Ovary (tissue), 9 donors: Measurements from ENCODE around the gene GABRG3. TPM values are rescaled to one million over a fixed set of nuclear protein-coding genes. Genes with fewer than 3 reads are reported as not detected.

Experiments used
- DNase-seq, 5 donors: peaks; one replicate each; pipeline ENCODE4 v3.0.0-alpha.2; 2019 to 2020
- H3K27ac ChIP-seq, 2 donors: fragments of 200-600 bp; one replicate each; pipeline versions ENCODE4 v1.5.1 to v1.8.0; 2019 to 2022
- H3K27me3 ChIP-seq: fragments of 200-600 bp; one replicate; pipeline ENCODE4 v1.8.0; 2022
- H3K36me3 ChIP-seq: fragments of 200-600 bp; sonication (generic); one replicate; pipeline ENCODE4 v1.5.1; 2019
- H3K4me1 ChIP-seq: one replicate; pipeline ENCODE4 v1.8.1; 2013; ENCODE audit warnings: mild to moderate bottlenecking, moderate library complexity; ENCODE audit not compliant: insufficient read depth
- H3K4me3 ChIP-seq: fragments of 200-600 bp; sonication (generic); one replicate; pipeline ENCODE4 v1.5.1; 2017
- H3K9me3 ChIP-seq, 2 donors: fragments of 200-600 bp in 1 of 2; sonication (generic) in 1 of 2; one replicate each; pipeline versions ENCODE4 v1.5.1 to v1.8.1; 2013 to 2019; ENCODE audit warnings: mild to moderate bottlenecking in 1 of 2, moderate library complexity in 1 of 2
- CTCF ChIP-seq, 3 donors: fragments of 450-650 bp in 2 of 3; fragments of 200-600 bp in 1 of 3; IDR thresholded peaks; one replicate each; pipeline versions ENCODE4 v1.5.1 to v1.8.0; 2016 to 2022; ENCODE audit warnings: antibody characterized with exemption in 3 of 3, mild to moderate bottlenecking in 1 of 3
- EP300 ChIP-seq: sonication (generic); formaldehyde crosslinking; IDR thresholded peaks from one replicate; pipeline ENCODE4 v1.6.1; 2017; ENCODE audit warnings: antibody characterized with exemption
- POLR2A ChIP-seq: fragments of 450-650 bp; IDR thresholded peaks from one replicate; pipeline ENCODE4 v1.6.1; 2017; ENCODE audit warnings: antibody characterized with exemption, mild to moderate bottlenecking, moderate library complexity
- WGBS, 3 donors: extraction: QIAGEN DNeasy Blood & Tissue Kit in 1 of 3; methylation state at CpG; one replicate each; pipeline versions ENCODE4 v1.1.5 to v1.1.7; 2013 to 2017; 5-methylcytosine and 5-hydroxymethylcytosine counted together
- intact Hi-C, 4 donors: fragments of 100-400 bp; cut with DNase I; formaldehyde crosslinking; loops; one replicate each; pipeline versions ENCODE4 v1.11.0 to v1.15.1; 2022 to 2023
- polyA plus RNA-seq, 2 donors: library from polyadenylated mRNA; stranded (reverse); fragments of 200-250 nt in 1 of 2; fragments of 350-450 nt in 1 of 2; fragmentation: Illumina TruSeq in 1 of 2; extraction: RNeasy Lipid Tissue Mini Kit (QIAGEN cat#74804) in 1 of 2; gene quantifications; one replicate each; pipeline ENCODE4 v1.2.3, GENCODE V29; 2013 to 2014
- total RNA-seq, 7 donors: library from RNA; depleted of rRNA in 2 of 7; stranded (reverse); fragments of >200 nt in 2 of 7; fragmentation: NEBNext Ultra II Directional in 3 of 7; extraction: Animal tissue kit (Norgen Biotek cat#: 25700) in 3 of 7; gene quantifications; one replicate each; pipeline versions ENCODE4 v1.1.0 to v1.2.4, GENCODE V29; 2016 to 2023
- donor health status: DM: no; HTN: no; CAD: no; lungs with moderate emphysema.
- donor health status: DM: no; HTN: no; CAD: no.
- donor health status: Bipolar disorder and iron deficiency.
- donor health status: DM: yes; HTN: yes; CAD: no.
- donor health status: DM: no; HTN: no; CAD: no.
- donor health status: DM: yes; HTN: yes; CAD: no.

GABRG3 gene
- total and polyA plus RNA-seq, 9 donors: 0.01 to 0.18 (median 0.13) TPM; not detected in 6

GRCh38 chr15:27383726-27384125 lies 412.7 kb downstream of the GABRG3 start:
- H3K4me1 ChIP-seq: no peaks in the 10 kb centered on the region
- H3K9me3 ChIP-seq: no peaks in the 10 kb centered on the region
- 23 to 43% (median 26%) methylated on average over 4 of the region's 4 CpGs for WGBS, 3 donors

GRCh38 chr15:27392163-27392562 lies 421.2 kb downstream of the GABRG3 start:
- H3K36me3 ChIP-seq: no peaks in the 10 kb centered on the region
- 69 to 75% (median 70%) methylated on average over 3 of the region's 3 CpGs for WGBS, 3 donors

More at GRCh38 chr15:27383726-27384125, 412.7 kb downstream of the GABRG3 start:
- no peak for TF ChIP-seq CTCF (IDR thresholded peaks at IDR 0.05)
- TF ChIP-seq EP300: no peak
- TF ChIP-seq POLR2A: no peak
- Histone ChIP-seq H3K4me3 (no peak overlapping the region), H3K27ac (no peak overlapping the region), H3K27me3 (no peaks in the 10 kb centered on the region), H3K36me3 (no peaks in the 10 kb centered on the region)
- intact Hi-C loops: no loop called here
- no peak for DNase-seq

GRCh38 chr15:27396521-27396920 lies 425.5 kb downstream of the GABRG3 start:
- H3K36me3 ChIP-seq: no peaks in the 10 kb centered on the region
- DNase-seq: no peak
- WGBS, 3 donors: 55 to 61% (median 60%) methylated on average over 2 of the region's 2 CpGs
- intact Hi-C loops: no loop called here
- no peaks in the 10 kb centered on the region for H3K27me3 ChIP-seq
- H3K4me1 ChIP-seq: no peaks in the 10 kb centered on the region
- no peak overlapping the region for H3K27ac ChIP-seq
- no peak overlapping the region for H3K4me3 ChIP-seq
- TF ChIP-seq EP300 (no peak), POLR2A (no peak), CTCF (IDR thresholded peaks at IDR 0.05) (no peak)
- no peaks in the 10 kb centered on the region for H3K9me3 ChIP-seq

More at GRCh38 chr15:27392163-27392562, 421.2 kb downstream of the GABRG3 start:
- Histone ChIP-seq H3K4me1 (no peaks in the 10 kb centered on the region), H3K4me3 (no peak overlapping the region), H3K27ac (no peak overlapping the region), H3K27me3 (no peaks in the 10 kb centered on the region), H3K9me3 (no peaks in the 10 kb centered on the region)
- TF ChIP-seq CTCF (IDR thresholded peaks at IDR 0.05) (no peak), POLR2A (no peak), EP300 (no peak)
- intact Hi-C loops: no loop called here
- DNase-seq: no peak

- Histone ChIP-seq H3K27ac (no peak overlapping the region), H3K4me3 (no peak overlapping the region), H3K27me3 (no peaks in the 10 kb centered on the region), H3K9me3 (no peaks in the 10 kb centered on the region), H3K36me3 (no peaks in the 10 kb centered on the region), H3K4me1 (no peaks in the 10 kb centered on the region)
- intact Hi-C loops: no loop called here
- WGBS, 3 donors: 82 to 90% (median 85%) methylated on average over 6 of the region's 6 CpGs
- no peak for DNase-seq
- TF ChIP-seq CTCF (IDR thresholded peaks at IDR 0.05) (no peak), POLR2A (no peak), EP300 (no peak)
Observed at GRCh38 chr15:27396996-27397395, 426.0 kb downstream of the GABRG3 start.
